SK-N-SH treated with all-trans-retinoic acid at 6 μM for 48 hours (cell line): ENCODE data around the gene SPG7.

ENCODE experiments used
- ATAC-seq: fragments of 200-7000 bp; cut with Tn5 transposase; 3 replicates; pipeline ENCODE4 v1.9.1; 2020; ENCODE audit warnings: mild to moderate bottlenecking, moderate library complexity
- ARNTL ChIP-seq: fragments of 450-650 bp; formaldehyde crosslinking; IDR thresholded peaks from 2 replicates; pipeline ENCODE4 v1.5.0; 2020; ENCODE audit warnings: low read depth, mild to moderate bottlenecking, moderate library complexity, borderline replicate concordance
- BACH2 ChIP-seq: fragments of 250-450 bp; sonication (Bioruptor Pico); IDR thresholded peaks from 2 replicates; pipeline ENCODE4 v1.9.0; 2021; ENCODE audit warnings: mild to moderate bottlenecking, borderline replicate concordance
- CSDC2 ChIP-seq: fragments of 250-450 bp; sonication (Bioruptor Pico); IDR thresholded peaks from 2 replicates; pipeline ENCODE4 v1.5.0; 2020; ENCODE audit warnings: mild to moderate bottlenecking, moderate library complexity
- CSRNP3 ChIP-seq: fragments of 250-450 bp; sonication (Bioruptor Pico); IDR thresholded peaks from 2 replicates; pipeline ENCODE4 v1.5.1; 2021; ENCODE audit warnings: mild to moderate bottlenecking, moderate library complexity
- ESRRG ChIP-seq: fragments of 250-450 bp; sonication (Bioruptor Pico); IDR thresholded peaks from 2 replicates; pipeline ENCODE4 v1.6.1; 2021; ENCODE audit warnings: mild to moderate bottlenecking
- GLIS3 ChIP-seq: fragments of 250-450 bp; sonication (Bioruptor Pico); IDR thresholded peaks from 2 replicates; pipeline ENCODE4 v1.5.0; 2020; ENCODE audit warnings: mild to moderate bottlenecking, moderate library complexity
- ISL1 ChIP-seq: fragments of 250-450 bp; sonication (Bioruptor Pico); IDR thresholded peaks from 2 replicates; pipeline ENCODE4 v2.1.2; 2022; ENCODE audit warnings: mild to moderate bottlenecking, moderate library complexity
- OSR1 ChIP-seq: fragments of 250-450 bp; sonication (Bioruptor Pico); IDR thresholded peaks from 2 replicates; pipeline ENCODE4 v1.8.0; 2022; ENCODE audit warnings: moderate library complexity, mild to moderate bottlenecking, inconsistent platforms
- PATZ1 ChIP-seq: fragments of 250-450 bp; sonication (Bioruptor Pico); IDR thresholded peaks from 2 replicates; pipeline ENCODE4 v1.8.0; 2020; ENCODE audit warnings: mild to moderate bottlenecking, moderate library complexity, borderline replicate concordance
- POU6F1 ChIP-seq: fragments of 250-450 bp; sonication (Bioruptor Pico); IDR thresholded peaks from 2 replicates; pipeline ENCODE4 v1.8.0; 2021; ENCODE audit warnings: low read depth, mild to moderate bottlenecking, moderate library complexity, borderline replicate concordance
- PPARA ChIP-seq: fragments of 250-450 bp; sonication (Bioruptor Pico); IDR thresholded peaks from 2 replicates; pipeline ENCODE4 v1.5.0; 2020; ENCODE audit warnings: mild to moderate bottlenecking, borderline replicate concordance
- RARB ChIP-seq: fragments of 250-450 bp; sonication (Bioruptor Pico); IDR thresholded peaks from 2 replicates; pipeline ENCODE4 v1.8.0; 2021; ENCODE audit warnings: mild to moderate bottlenecking, moderate library complexity
- SNAI2 ChIP-seq: fragments of 250-450 bp; sonication (Bioruptor Pico); IDR thresholded peaks from 2 replicates; pipeline ENCODE4 v1.5.0; 2020; ENCODE audit warnings: mild to moderate bottlenecking, moderate library complexity
- TCF4 ChIP-seq: fragments of 250-450 bp; sonication (Bioruptor Pico); IDR thresholded peaks from 2 replicates; pipeline ENCODE4 v1.8.0; 2021; ENCODE audit warnings: mild to moderate bottlenecking, moderate library complexity, borderline replicate concordance
- TOX ChIP-seq: fragments of 250-450 bp; sonication (Bioruptor Pico); IDR thresholded peaks from 2 replicates; pipeline ENCODE4 v1.8.0; 2021; ENCODE audit warnings: mild to moderate bottlenecking, moderate library complexity, borderline replicate concordance
- TSHZ2 ChIP-seq: fragments of 250-450 bp; sonication (Bioruptor Pico); IDR thresholded peaks from 2 replicates; pipeline ENCODE4 v1.5.0; 2020; ENCODE audit warnings: mild to moderate bottlenecking, moderate library complexity
- ZC3H10 ChIP-seq: fragments of 250-450 bp; sonication (Bioruptor Pico); IDR thresholded peaks from 2 replicates; pipeline ENCODE4 v1.5.1; 2021; ENCODE audit warnings: mild to moderate bottlenecking, moderate library complexity
- ZFP3 ChIP-seq: fragments of 250-450 bp; sonication (Bioruptor Pico); IDR thresholded peaks from 2 replicates; pipeline ENCODE4 v1.5.0; 2020; ENCODE audit warnings: mild to moderate bottlenecking, moderate library complexity
- ZFP30 ChIP-seq: fragments of 450-650 bp; formaldehyde crosslinking; IDR thresholded peaks from 2 replicates; pipeline ENCODE4 v1.5.0; 2022; ENCODE audit warnings: mild to moderate bottlenecking, moderate library complexity
- ZNF565 ChIP-seq: fragments of 450-650 bp; formaldehyde crosslinking; conservative IDR thresholded peaks from 2 replicates; pipeline ENCODE4 v1.5.0; 2020; ENCODE audit warnings: low read depth, mild to moderate bottlenecking, moderate library complexity
- ZNF70 ChIP-seq: fragments of 450-650 bp; formaldehyde crosslinking; IDR thresholded peaks from 2 replicates; pipeline ENCODE4 v1.5.0; 2020; ENCODE audit warnings: mild to moderate bottlenecking, moderate library complexity
- ZNF8 ChIP-seq: fragments of 450-650 bp; formaldehyde crosslinking; IDR thresholded peaks from 2 replicates; pipeline ENCODE4 v1.5.0; 2020; ENCODE audit warnings: mild to moderate bottlenecking, moderate library complexity

The SPG7 gene

GRCh38 chr16:89505204-89506112 is 2.7 kb upstream of the SPG7 start (continued):
- TF ChIP-seq PATZ1 (no peak), ZFP30 (no peak), ISL1 (CRISPR knock-in tag) (no peak), POU6F1 (no peak), GLIS3 (CRISPR knock-in tag) (no peak), CSDC2 (CRISPR knock-in tag) (no peak), ZFP3 (no peak), ZNF8 (CRISPR knock-in tag) (no peak), PPARA (CRISPR knock-in tag) (no peak)

GRCh38 chr16:89506113-89506504 is 2.1 kb upstream of the SPG7 start:
- ATAC-seq, result no peak
- TF ChIP-seq ZFP3 (no peak), TCF4 (CRISPR knock-in tag) (no peak), GLIS3 (CRISPR knock-in tag) (no peak), OSR1 (CRISPR knock-in tag) (no peak), PPARA (CRISPR knock-in tag) (no peak), ESRRG (CRISPR knock-in tag) (no peak), TOX (no peak), ISL1 (CRISPR knock-in tag) (no peak), CSRNP3 (CRISPR knock-in tag) (no peak), ZC3H10 (no peak), POU6F1 (no peak), CSDC2 (CRISPR knock-in tag) (no peak), ZNF565 (CRISPR knock-in tag) (no peak), SNAI2 (CRISPR knock-in tag) (no peak), ZNF70 (CRISPR knock-in tag) (no peak), ARNTL (CRISPR knock-in tag) (no peak)

GRCh38 chr16:89506791-89507191 is 1.4 kb upstream of the SPG7 start:
- TF ChIP-seq ISL1 (CRISPR knock-in tag), result no peak
- no peak for TF ChIP-seq ZFP3
- TF ChIP-seq CSDC2 (CRISPR knock-in tag), result no peak
- no peak for TF ChIP-seq ZNF565 (CRISPR knock-in tag)
- TF ChIP-seq RARB, result no peak
- no peak for TF ChIP-seq CSRNP3 (CRISPR knock-in tag)
- no peak for TF ChIP-seq ESRRG (CRISPR knock-in tag)
- no peak for TF ChIP-seq TSHZ2 (CRISPR knock-in tag)
- no peak for TF ChIP-seq ZNF70 (CRISPR knock-in tag)
- no peak for TF ChIP-seq GLIS3 (CRISPR knock-in tag)
- TF ChIP-seq BACH2, result no peak
- no peak for TF ChIP-seq ZFP30
- ATAC-seq, result no peak
